RWPE2 (cell line): Measurements from ENCODE around the gene DENND2A.
A peak's percentile ranks its signal among the peaks of the same experiment; 100 is the strongest.
"Not testable (repeated sequence)": the region's sequence is repeated elsewhere in the genome, so short reads cannot be mapped to it uniquely, and the experiment has no call there.

ENCODE experiments used
- ATAC-seq: fragments of 200-7000 bp; cut with Tn5 transposase; 3 replicates; pipeline ENCODE4 v1.9.1; 2021; ENCODE audit warnings: low read depth
- DNase-seq: peaks from one replicate; pipeline ENCODE4 v3.0.0-alpha.2; 2020; ENCODE audit warnings: low spot score
- H3K27ac ChIP-seq: fragments of 450-650 bp; 2 replicates; pipeline ENCODE4 v1.5.1; 2017; ENCODE audit warnings: mild to moderate bottlenecking; ENCODE audit not compliant: poor library complexity, severe bottlenecking
- H3K27me3 ChIP-seq: fragments of 250-450 bp; sonication (Bioruptor Pico); 2 replicates; pipeline ENCODE4 v1.5.1; 2021; ENCODE audit warnings: mild to moderate bottlenecking, moderate library complexity; ENCODE audit not compliant: insufficient read depth, poor library complexity, severe bottlenecking
- H3K36me3 ChIP-seq: fragments of 250-450 bp; sonication (Bioruptor Pico); 2 replicates; pipeline ENCODE4 v1.5.1; 2020; ENCODE audit warnings: low read depth, mild to moderate bottlenecking, moderate library complexity
- H3K4me1 ChIP-seq: fragments of 250-450 bp; sonication (Bioruptor Pico); 2 replicates; pipeline ENCODE4 v1.5.1; 2021; ENCODE audit warnings: mild to moderate bottlenecking, moderate library complexity; ENCODE audit not compliant: insufficient read depth, poor library complexity, severe bottlenecking
- H3K4me3 ChIP-seq: fragments of 250-450 bp; sonication (Bioruptor Pico); 2 replicates; pipeline ENCODE4 v1.5.1; 2021; ENCODE audit warnings: mild to moderate bottlenecking, moderate library complexity; ENCODE audit not compliant: severe bottlenecking
- H3K9me3 ChIP-seq: fragments of 250-450 bp; sonication (Bioruptor Pico); 2 replicates; pipeline ENCODE4 v1.5.1; 2021; ENCODE audit warnings: mild to moderate bottlenecking, moderate library complexity; ENCODE audit not compliant: severe bottlenecking
- TF ChIP-seq, protein P1 (sequence below): fragments of 450-650 bp; IDR thresholded peaks from one replicate; pipeline ENCODE4 v1.5.1; 2017; ENCODE audit warnings: mild to moderate bottlenecking, moderate library complexity; ENCODE audit not compliant: poor library complexity, severe bottlenecking

DENND2A gene

DNA sequence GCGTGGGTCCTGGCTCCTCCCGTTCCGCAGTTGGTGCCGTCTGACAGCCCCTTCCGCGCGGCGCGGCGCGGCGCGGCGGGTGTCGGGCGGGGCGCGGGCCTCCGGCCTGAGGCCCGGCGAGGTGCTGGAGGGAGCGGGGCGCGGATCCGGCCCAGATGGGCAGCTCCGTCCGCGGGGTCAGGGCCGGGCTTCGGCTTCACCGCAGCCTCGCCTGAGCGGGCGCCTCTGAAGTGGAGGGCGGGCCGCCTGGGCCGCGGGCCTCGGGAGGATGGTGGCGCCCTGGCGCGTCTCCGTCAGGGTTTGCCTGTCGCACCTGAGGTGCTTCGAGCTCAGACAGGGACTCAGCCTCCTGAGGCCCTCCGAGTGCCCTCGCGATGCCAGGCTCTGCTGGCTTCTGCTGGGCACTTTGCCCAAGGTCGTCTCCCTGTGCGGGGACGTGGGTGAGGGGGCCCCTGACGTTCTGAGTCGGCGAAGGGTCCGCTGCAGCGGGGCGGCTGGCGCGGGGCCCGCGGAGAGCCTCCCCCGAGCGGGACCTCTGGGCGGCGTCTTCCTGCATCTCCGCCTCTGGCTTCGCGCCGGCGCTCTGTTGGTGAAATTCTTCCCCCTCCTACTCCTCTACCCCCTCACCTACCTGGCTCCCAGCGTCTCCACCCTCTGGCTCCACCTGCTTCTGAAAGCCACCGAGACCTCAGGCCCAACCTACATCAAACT is 32.6 kb upstream of the DENND2A start:
- Histone ChIP-seq H3K27ac (peak overlapping the region; percentile 49), H3K36me3 (peaks cover 17% of the 10 kb centered on the region), H3K4me1 (peaks cover 9% of the 10 kb centered on the region), H3K27me3 (no peaks in the 10 kb centered on the region), H3K4me3 (peak overlapping the region; percentile 83), H3K9me3 (no peaks in the 10 kb centered on the region)
- peak; percentile 78 for ATAC-seq
- DNase-seq = no peak
- TF ChIP-seq, protein P1, sequence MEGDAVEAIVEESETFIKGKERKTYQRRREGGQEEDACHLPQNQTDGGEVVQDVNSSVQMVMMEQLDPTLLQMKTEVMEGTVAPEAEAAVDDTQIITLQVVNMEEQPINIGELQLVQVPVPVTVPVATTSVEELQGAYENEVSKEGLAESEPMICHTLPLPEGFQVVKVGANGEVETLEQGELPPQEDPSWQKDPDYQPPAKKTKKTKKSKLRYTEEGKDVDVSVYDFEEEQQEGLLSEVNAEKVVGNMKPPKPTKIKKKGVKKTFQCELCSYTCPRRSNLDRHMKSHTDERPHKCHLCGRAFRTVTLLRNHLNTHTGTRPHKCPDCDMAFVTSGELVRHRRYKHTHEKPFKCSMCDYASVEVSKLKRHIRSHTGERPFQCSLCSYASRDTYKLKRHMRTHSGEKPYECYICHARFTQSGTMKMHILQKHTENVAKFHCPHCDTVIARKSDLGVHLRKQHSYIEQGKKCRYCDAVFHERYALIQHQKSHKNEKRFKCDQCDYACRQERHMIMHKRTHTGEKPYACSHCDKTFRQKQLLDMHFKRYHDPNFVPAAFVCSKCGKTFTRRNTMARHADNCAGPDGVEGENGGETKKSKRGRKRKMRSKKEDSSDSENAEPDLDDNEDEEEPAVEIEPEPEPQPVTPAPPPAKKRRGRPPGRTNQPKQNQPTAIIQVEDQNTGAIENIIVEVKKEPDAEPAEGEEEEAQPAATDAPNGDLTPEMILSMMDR = no peak

DNA sequence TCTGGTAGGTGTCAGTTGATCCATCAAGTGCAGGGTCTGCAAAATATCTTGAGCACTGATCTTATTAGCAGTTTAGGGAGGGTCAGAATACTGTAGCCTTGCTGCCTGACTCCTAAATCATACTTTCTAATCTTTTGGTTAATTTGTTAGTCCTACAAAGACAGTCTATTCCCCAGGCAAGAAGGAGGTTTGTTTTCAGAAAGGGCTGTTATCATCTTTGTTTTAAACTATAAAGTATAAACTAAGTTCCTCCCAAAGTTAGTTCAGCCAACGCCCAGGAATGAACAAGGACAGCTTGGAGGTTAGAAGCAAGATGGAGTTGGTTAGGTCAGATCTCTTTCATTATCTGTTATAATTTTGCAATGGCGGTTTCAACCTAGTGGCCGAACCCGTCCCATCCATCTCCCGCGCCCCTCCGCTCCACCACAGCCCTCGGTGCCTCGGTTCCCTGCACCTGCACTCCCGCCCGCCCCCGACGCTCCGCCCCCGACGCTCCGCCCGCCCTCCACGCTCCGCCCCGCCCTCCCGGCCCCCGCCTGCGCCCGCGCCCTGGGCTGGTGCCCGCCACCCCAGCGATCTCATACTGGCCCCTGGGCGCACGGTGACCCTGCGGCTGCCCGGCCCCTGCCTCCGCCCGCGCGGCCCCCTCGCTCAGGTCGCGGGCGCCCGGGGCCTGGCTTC is 31.9 kb upstream of the DENND2A start, which contains the start of gene ADCK2:
Gene ADCK2, plus strand, starts transcription at position 564 of the 681 bp plus-strand sequence. CDS start 386 bp downstream, outside the sequence.
- Histone ChIP-seq H3K4me3 (peak within 1 kb of the TSS; percentile 83), H3K9me3 (no peaks in the 10 kb centered on the region), H3K27me3 (no peaks in the 10 kb centered on the region), H3K4me1 (peaks cover 9% of the 10 kb centered on the region), H3K36me3 (peaks cover 14% of the 10 kb centered on the region), H3K27ac (peak within 1 kb of the TSS; percentile 49)
- TF ChIP-seq, protein P1 = no peak
- ATAC-seq (peak; percentile 61), DNase-seq (no peak)

DNA sequence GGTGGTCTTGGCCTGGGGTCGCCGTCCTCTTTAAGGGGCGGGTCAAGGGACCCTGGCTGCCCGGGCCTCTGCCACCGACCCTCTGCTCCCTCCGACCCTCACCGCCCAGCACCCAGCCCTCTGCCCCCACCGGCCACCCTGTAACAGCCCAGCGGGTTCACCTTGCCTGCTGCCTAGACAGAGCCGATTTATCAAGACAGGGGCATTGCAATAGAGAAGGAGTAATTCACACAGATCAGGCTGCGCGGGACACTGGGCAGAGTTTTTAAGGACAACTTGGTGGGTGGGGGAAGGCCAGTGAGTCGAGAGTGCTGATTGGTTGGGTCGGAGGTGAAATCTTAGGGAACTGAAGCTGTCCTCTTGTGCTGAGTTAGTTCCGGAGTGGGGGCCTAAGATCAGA is 31.4 kb upstream of the DENND2A start:
- Histone ChIP-seq H3K27ac (no peak overlapping the region), H3K9me3 (no peaks in the 10 kb centered on the region), H3K4me1 (peaks cover 9% of the 10 kb centered on the region), H3K27me3 (no peaks in the 10 kb centered on the region), H3K36me3 (peaks cover 12% of the 10 kb centered on the region), H3K4me3 (no peak overlapping the region)
- DNase-seq = no peak
- no peak for ATAC-seq
- TF ChIP-seq, protein P1 = no peak

DNA sequence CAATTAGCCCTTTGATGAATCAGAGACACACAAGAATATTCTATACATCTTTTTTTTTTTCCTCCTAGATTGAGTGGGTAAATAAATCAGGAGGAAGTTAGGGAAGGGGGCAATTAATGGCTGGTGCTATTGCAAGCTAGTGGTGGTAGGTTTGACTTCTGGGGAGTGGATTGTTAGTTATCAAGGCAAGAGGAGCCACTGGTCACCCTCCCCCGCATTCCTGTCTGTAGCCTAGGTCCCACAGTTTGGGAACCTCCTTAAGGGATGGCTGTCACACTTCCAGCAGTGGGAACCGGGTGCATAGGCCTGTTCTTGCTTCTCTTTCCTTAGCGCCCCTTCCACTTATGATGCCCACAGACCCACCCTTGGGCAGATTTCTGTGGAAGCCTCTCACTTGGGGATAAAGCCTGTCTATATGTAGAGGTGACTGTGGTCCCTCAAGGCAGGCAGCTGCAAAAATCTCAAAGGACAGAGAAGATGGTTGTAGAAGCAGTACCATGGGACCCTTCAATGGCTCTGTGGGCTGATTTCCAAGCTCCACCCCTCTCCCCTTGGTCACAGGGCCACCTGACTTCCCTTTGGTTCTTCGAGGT is 29.8 kb upstream of the DENND2A start:
- TF ChIP-seq, protein P1 = no peak
- no peak for ATAC-seq
- DNase-seq = no peak

DNA sequence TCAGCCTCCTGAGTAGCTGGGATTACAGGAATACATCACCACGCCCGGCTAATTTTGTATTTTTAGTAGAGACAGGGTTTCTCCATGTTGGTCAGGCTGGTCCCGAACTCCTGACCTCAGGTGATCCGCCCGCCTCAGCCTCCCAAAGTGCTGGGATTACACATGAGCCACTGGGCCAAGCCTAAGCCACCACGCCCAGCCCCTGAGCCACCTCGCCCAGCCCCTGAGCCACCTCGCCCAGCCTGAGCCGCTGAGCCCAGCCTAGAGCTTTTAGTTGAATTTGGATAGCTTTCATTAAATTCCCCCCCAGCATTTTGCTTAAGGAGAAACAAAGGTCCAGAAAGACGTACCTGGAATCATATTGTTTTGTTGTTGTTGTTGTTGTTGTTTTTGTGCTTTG is 29.2 kb upstream of the DENND2A start:
- not testable (repeated sequence) for DNase-seq, H3K36me3 ChIP-seq, ATAC-seq, H3K27me3 ChIP-seq, H3K4me1 ChIP-seq, H3K27ac ChIP-seq, H3K9me3 ChIP-seq, H3K4me3 ChIP-seq

More for the DNA sequence above, 29.8 kb upstream of the DENND2A start:
- no peak overlapping the region for H3K27ac ChIP-seq
- H3K9me3 ChIP-seq = no peaks in the 10 kb centered on the region
- no peak overlapping the region for H3K4me3 ChIP-seq
- H3K36me3 ChIP-seq = 0 out of 2 replicates have a peak, but pooled peaks cover 4% of the 10 kb centered on the region
- no peaks in the 10 kb centered on the region for H3K27me3 ChIP-seq
- peaks cover 9% of the 10 kb centered on the region for H3K4me1 ChIP-seq
